ENCODE data around the gene ST8SIA5.

Gene ST8SIA5

DNA sequence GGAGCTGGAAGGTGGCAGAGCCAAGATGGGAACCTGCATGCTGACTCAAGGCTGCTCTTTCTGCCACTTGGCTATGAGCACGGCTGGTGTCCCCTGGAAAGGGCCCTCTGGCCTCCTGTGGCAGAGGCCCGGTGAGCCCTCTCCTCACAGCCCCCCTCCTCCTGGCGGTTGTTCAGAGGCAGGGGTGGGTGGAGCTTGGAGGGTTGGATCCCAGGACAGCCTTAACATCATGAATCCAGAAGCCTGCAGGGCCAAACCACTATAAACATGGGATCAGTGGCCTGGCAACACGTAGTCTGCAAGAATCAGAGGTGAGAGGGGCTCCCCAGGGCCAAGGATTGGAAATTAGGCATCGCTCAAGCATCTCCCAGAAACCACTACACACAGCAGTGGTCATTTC is 51.3 kb downstream of the ST8SIA5 start:
- no peak for DNase-seq

GRCh38 chr18:46704816-46705215 is 52.0 kb downstream of the ST8SIA5 start:
- DNase-seq: no peak

DNA sequence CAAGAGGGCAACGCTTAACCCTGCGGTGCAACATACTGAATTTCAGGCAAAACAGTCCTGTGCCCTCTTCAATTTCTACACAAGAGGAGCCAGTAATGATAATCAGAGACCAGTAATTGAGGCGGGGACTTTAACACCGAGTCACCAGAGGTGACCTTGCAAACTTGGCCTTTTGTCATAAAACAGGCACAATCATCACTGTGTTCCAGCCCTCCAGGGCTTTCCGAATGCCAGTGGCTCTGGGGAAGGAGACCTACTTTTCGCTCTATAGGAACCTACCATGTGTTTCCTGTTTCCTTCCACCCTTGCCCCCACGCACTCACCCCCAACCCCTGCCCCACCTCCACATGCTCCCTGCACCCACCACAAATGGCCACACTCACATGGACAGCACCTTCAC is 52.7 kb downstream of the ST8SIA5 start:
- no peak for DNase-seq

- no peak for DNase-seq
Measured at GRCh38 chr18:46702471-46702870, 54.4 kb downstream of the ST8SIA5 start.

GRCh38 chr18:46700066-46700824 is 56.6 kb downstream of the ST8SIA5 start:
- no peak for DNase-seq

GRCh38 chr18:46696702-46697101 is 60.2 kb downstream of the ST8SIA5 start:
- no peak for DNase-seq

GRCh38 chr18:46696268-46696667 is 60.6 kb downstream of the ST8SIA5 start:
- DNase-seq: no peak

DNA sequence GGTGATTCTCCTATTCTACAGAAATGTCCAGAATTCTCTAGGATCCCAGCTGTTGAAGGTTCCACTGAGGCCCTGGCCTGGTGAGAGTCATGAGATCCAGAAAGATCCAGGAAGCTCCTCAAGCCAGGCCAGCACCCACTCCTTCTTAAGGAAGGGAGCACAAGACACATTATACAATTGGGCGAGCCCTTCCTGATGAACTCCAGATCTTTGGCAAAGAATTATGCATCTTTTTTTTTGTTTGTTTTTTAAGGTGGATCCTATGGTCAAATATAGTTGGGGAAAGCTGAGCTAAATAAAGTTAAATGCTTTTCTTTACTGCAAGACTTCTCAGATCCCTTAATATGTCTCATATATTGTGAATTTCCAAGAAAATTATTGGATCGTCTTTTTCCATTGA is 62.9 kb downstream of the ST8SIA5 start:
- DNase-seq: no peak

- DNase-seq: no peak
Measured at GRCh38 chr18:46688853-46689525, 67.9 kb downstream of the ST8SIA5 start.

GRCh38 chr18:46686186-46686585 is 70.7 kb downstream of the ST8SIA5 start:
- DNase-seq: no peak

- no peak for DNase-seq
Measured at GRCh38 chr18:46683252-46683651, 73.6 kb downstream of the ST8SIA5 start.

- DNase-seq: no peak
Measured at GRCh38 chr18:46680784-46681695, 75.8 kb downstream of the ST8SIA5 start.

DNA sequence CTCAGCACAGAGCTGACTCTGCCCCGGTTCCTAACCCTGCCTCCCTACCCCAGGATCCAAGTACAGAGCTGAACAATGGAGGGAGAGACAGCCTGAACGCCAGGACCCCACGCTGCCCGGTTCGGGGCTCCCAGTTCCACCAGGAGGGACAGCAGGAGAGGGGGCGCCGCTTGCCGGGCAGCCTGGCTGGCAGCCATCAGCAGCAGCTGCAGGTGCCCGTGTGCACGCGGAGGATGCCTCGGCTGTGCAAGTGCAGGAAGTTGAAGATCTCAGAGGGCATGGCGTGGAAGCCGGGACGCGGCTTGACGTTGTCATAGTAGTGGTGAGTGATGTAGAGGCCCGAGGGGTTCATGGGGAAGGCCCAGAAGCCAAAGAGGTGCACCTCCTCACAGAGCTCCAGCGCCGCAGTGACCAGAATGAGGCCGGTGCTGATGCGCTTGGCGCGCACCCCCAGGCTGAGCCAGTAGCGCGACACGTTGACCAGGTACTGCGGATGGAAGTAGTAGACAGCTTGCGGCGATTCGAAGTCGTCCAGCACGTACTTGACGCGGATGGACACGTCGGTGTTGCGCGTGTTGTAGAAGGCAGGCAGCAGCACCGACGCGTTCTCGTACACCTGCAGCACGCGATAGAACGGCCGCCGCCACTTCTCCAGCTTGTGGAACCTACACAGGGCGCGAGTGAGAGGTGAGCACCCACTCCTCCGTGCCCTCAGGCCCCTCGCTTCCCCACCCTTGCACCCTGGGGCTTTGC is 76.8 kb downstream of the ST8SIA5 start:
- no peak for DNase-seq

DNA sequence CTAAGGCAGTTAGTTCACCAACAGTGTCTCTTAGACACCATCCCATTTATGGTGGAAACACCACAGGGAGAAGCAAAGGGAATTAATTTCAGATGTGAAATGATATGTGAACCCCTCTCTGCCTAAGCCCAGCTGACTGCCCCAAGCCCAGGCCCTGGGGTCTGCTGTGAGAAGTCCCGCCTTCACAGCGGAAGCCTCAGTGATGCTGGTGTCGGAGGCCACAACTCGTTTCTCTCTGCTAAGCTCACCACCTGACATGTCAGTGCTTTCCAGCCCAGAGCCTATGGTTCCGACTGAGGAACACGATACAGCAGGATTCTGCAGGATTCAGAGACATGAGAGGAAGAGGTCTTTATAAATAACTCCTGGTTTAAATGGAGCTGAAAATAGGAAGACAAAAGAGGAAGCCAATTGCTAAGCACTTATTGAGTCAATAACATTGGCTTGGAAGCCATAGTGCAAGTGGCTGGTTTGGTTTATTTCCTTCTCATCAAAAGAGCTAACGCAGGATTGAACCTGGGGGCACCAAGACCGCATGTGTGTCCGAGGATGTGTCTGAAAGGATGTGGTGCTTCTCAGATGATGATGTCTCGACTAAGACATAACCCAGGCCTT is 78.0 kb downstream of the ST8SIA5 start:
- DNase-seq: no peak

DNA sequence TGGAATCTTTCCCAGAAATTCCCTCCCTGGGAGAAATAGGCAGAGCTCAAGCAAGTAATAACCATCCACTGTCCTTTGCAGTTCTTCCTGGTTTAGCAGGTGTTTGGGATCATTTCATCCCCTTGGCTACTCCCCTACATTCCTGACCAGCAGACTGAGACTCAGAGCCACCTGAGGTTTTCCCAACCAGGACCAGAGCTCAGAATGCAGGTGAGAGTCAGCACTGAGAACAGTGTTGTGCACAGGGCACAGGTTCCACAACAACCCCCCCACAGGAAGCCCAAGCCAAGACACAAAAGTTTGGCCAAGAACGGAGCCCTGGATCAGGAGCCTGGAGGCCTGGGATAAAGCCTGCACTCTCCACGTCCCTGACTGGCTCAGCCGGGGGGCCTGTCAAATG is 78.8 kb downstream of the ST8SIA5 start:
- no peak for DNase-seq

GRCh38 chr18:46677611-46678010 is 79.2 kb downstream of the ST8SIA5 start:
- DNase-seq: no peak

DNA sequence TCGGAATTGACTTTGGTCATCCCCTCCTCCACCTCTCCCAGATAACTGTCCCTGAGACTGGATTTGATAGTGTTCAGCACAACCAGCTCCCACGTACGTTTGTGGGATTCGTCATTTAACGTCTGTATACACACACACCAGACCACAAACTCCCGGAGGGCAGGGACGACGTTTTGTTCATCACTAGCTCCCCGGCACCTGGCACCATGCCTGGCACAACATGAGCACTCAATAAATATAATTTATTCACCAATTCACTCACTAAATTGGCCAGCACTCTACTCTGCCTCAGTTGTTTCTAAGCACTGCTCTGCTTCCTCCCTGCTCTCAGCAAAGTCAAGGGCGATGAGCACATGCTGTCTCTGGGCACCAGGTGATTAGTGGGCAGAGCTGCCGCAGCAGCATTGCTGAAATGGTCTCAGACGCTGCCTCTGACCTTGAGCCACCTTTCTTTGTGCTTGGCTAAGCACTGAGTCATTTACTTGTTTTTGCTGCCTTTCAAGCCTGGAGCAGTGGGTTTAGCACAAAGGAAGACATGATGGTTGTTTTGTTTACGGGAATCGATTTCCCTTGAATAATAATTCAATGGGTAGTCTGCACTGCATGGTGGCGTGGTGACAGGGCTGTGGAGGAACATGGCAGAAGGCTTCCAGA is 80.5 kb downstream of the ST8SIA5 start:
- peak; percentile 24 for DNase-seq

- DNase-seq: no peak
Measured at GRCh38 chr18:46675112-46675511, 81.7 kb downstream of the ST8SIA5 start.

- no peak for DNase-seq
Measured at GRCh38 chr18:46672062-46672970, 84.5 kb downstream of the ST8SIA5 start.

DNA sequence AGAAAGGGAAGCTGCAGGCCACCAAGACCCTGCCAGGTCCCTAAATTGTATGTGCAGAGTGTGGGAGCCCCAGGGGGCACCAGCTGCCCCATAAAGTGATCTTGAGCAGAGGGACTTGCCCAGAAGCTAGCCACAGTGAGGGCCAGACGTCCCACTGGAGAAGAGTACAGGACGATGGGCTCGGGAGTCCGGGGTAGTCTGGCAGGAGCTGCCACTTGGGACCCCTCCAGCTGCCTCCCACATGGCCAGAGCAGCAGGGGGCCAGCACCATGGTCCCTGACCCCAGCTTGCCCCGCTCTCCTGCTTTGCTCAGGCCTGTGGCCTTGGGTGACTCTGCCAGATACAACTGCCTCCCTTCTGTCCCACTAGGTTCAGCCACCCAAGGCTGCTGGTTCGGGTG is 88.2 kb downstream of the ST8SIA5 start:
- no peak for DNase-seq

GRCh38 chr18:46668135-46668534 is 88.7 kb downstream of the ST8SIA5 start:
- no peak for DNase-seq
